Retinal pigment epithelial cell (primary cell): Measurements from ENCODE around the gene GRAMD1B.
"Not testable (repeated sequence)": the region's sequence is repeated elsewhere in the genome, so short reads cannot be mapped to it uniquely, and the experiment has no call there.

Experiments
- DNase-seq: peaks from one replicate; pipeline ENCODE4 v3.0.0-alpha.2; 2010; ENCODE audit warnings: low read depth
- H3K4me3 ChIP-seq: 2 replicates; pipeline ENCODE4 v1.5.1; 2011; ENCODE audit warnings: mild to moderate bottlenecking, low read length, control low read depth, moderate library complexity
- TF ChIP-seq, protein P1 (sequence below): conservative IDR thresholded peaks from 2 replicates; pipeline ENCODE4 v1.5.1; 2011; ENCODE audit warnings: low read depth, low read length, control low read depth, inconsistent platforms

Gene GRAMD1B

DNA sequence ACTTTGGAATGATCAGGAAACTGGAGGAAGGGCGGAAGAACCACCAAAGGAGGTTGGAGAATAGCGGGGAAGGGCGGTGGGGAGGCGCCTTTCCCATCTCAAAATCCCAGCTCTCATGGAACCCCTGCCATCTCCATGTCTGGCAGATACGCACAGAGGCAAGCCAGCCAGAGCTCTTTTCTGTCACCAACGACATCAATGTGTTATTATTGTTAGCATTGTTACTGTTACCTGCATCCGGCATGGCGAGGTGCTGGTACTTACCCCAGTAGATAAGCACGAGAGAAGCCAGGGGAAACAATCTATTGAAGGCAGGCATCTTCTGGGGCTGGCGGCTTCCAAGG, 223.4 kb downstream of the GRAMD1B start:
- DNase-seq = no peak
- H3K4me3 ChIP-seq = peak overlapping the region; percentile 57
- TF ChIP-seq, protein P1, sequence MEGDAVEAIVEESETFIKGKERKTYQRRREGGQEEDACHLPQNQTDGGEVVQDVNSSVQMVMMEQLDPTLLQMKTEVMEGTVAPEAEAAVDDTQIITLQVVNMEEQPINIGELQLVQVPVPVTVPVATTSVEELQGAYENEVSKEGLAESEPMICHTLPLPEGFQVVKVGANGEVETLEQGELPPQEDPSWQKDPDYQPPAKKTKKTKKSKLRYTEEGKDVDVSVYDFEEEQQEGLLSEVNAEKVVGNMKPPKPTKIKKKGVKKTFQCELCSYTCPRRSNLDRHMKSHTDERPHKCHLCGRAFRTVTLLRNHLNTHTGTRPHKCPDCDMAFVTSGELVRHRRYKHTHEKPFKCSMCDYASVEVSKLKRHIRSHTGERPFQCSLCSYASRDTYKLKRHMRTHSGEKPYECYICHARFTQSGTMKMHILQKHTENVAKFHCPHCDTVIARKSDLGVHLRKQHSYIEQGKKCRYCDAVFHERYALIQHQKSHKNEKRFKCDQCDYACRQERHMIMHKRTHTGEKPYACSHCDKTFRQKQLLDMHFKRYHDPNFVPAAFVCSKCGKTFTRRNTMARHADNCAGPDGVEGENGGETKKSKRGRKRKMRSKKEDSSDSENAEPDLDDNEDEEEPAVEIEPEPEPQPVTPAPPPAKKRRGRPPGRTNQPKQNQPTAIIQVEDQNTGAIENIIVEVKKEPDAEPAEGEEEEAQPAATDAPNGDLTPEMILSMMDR = no peak

DNA sequence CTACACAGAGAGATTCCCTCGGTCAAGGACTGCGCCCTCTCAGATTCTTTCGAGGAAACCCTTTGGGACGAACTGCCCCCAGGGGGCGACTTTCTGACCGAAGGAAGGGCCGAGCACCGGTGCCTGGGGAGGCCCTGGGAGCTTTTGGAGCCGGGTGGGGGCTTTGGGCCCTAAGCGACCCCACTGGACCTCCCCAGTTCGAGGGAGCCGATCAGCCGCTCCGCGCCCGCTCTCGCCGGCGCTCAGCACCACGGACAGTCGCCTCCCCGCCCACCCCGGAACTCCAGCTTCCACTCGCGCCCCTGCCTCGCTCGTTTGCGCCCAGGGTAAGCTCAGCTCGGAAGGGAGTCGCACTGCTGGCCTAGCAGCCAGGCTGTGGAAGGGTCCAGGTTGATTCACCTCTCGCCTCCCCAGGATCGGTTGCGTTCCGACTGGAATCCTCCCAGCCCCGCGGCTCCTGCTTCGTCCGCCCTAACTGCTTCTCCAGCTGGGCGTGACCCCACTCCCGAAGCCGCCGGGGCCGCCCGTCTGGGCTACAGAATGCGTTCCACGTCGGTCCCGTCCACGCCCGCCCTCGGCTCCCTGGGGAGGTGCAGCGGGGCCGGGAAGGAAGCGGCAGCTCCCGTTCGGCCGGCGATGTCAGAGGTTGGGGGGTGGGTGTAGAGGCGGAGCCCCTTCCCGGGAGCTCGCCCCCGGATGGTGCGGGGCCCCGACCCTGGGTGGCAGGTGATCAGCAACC, 223.9 kb downstream of the GRAMD1B start:
- no peak for DNase-seq
- TF ChIP-seq, protein P1 = peak; percentile 37
- peak overlapping the region; percentile 57 for H3K4me3 ChIP-seq

DNA sequence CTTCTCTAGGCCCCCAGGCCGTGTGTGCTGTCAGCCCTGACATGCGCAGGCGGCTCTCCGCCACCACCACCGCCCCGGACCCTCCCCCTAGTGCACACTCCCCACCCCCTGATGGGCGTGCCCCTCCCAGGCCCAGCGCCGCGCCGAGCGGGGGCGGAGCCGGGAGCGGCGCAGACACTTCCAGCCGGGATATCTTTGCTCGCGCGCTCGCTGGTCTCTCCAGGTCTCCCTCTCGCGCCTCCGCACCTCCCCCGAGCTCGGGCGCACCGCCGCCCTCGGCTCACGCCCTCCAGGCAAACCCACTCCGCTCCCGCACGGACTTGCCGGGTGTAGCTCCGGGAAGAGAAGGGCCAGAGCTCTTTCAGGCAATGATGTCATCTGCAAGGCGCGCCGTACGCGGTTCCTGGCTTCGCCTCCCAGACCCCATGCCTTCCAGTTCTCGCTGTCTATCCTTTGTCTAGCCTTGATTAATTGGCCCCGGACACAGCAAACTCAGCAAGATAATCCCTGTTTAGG, 224.6 kb downstream of the GRAMD1B start, which contains the start of gene SCN3B:
Gene SCN3B, minus strand, starts transcription at position 59 of the 516 bp plus-strand sequence. CDS start 823 bp downstream, outside the sequence.
- peak within 1 kb of the TSS; percentile 57 for H3K4me3 ChIP-seq
- peak; percentile 45 for DNase-seq
- TF ChIP-seq, protein P1 = no peak

DNA sequence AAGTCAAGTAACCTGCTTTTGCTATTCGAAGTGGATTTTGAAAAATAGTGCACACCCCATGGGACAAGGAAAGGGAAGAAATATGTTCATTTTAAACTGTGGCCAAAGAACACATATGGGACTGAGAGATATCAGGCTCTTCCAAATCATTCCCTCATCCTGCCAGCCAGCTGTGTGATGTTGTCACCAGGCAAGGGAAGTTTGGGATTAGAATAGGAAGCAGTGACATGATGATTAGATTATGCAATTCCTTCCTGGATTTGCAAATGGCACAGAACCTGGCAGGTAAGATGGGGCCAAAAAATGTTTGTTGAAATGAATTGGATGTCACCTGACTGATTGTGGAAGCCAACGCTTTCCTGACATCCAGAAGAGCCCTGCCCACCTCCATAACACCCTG, 229.2 kb downstream of the GRAMD1B start:
- TF ChIP-seq, protein P1 = no peak
- no peak overlapping the region for H3K4me3 ChIP-seq
- DNase-seq = no peak

DNA sequence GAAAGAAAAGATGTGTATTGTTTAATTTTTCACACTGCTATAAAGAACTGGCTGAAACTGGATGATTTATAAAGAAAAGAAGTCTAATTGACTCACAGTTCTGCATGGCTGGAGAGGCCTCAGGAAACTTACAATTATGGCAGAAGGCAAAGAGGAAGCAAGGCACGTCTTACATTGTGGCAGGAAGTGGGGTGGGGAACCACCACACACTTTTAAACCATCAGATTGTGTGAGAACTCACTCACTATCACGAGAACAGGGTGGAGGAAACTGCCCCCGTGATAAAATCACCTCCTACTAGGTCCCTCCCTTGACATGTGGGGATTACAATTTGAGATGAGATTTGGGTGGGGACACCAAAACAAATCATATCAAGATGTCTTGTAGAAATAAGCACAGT, 229.9 kb downstream of the GRAMD1B start:
- H3K4me3 ChIP-seq, DNase-seq: not testable (repeated sequence)

DNA sequence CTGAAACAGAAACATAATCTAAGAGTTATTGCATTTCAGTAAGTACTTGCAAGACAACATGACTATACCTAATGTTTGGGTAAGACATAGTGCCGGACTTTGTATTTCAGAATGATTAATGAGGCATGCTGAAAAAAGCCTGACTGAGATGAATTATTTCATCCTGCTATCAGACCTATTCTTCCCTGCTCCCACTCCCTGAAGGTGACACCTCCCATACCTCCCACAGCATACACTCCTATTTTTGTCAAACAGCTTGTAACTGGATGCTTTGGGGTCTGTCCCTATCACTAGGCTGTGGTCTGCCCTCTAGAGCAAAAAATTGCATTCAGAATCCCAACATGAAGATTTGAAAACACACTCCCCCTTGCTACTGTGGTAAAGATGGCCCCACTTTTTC, 235.2 kb downstream of the GRAMD1B start:
- no peak overlapping the region for H3K4me3 ChIP-seq
- TF ChIP-seq, protein P1 = no peak
- DNase-seq = no peak

DNA sequence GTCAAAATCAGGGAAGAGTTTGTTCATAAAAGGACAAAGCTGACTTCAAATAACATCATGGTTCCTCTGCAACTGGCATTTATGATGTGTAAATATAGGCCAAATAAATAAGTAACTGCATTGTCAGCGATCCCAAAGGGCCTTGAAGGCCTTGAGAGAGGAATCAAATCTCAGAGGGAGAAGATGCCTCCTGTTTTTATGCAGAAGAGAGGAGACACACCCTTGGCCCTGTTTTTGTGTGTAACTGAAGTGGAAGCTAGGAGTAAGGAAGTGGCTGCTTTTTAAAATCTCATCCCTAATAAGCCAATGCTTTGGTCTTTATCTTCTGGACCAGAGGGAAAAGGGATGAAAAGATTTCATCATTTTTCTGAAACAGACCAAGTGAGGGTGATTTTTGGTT, 240.0 kb downstream of the GRAMD1B start:
- no peak overlapping the region for H3K4me3 ChIP-seq
- TF ChIP-seq, protein P1 = no peak

More for the DNA sequence above, 240.0 kb downstream of the GRAMD1B start:
- DNase-seq = no peak
